ENCODE measurements around the gene UNC50. TPM values are rescaled to one million over a fixed set of nuclear protein-coding genes. Genes with fewer than 3 reads are reported as not detected.

Gene UNC50
- total and polyA plus RNA-seq, 2 experiments from 2014 or later: 38.7 to 49.4 TPM

- TF ChIP-seq ETS1 (IDR thresholded peaks at IDR 0.05) (no peak), EZH2phosphoT487 (IDR thresholded peaks at IDR 0.05; ENCODE audit: unreplicated experiment) (no peak), NANOG (IDR thresholded peaks at IDR 0.05; ENCODE audit: borderline replicate concordance) (no peak), STAT1 (IDR thresholded peaks at IDR 0.05; ENCODE audit: unreplicated experiment) (no peak), ZNF331 (CRISPR knock-in tag; IDR thresholded peaks at IDR 0.05; ENCODE audit: low read depth) (no peak), CREB1 (CRISPR knock-in tag; IDR thresholded peaks at IDR 0.05; ENCODE audit: low read depth) (no peak), CTCF (conservative IDR thresholded peaks at IDR 0.05; ENCODE audit: low read depth in 2 of 2) (no peak), ZNF114 (CRISPR knock-in tag; IDR thresholded peaks at IDR 0.05) (no peak), POLR2AphosphoS5 (IDR thresholded peaks at IDR 0.05; ENCODE audit: low read depth) (no peak)
Observed at GRCh38 chr2:98572211-98572610, 36.2 kb upstream of the UNC50 start (continued).

GRCh38 chr2:98572676-98573075, 35.7 kb upstream of the UNC50 start:
- Histone ChIP-seq H3K27me3 (ENCODE audit: insufficient read depth) (no peaks in the 10 kb centered on the region), H4K20me1 (replicated peaks; ENCODE audit: insufficient read depth) (peaks cover 11% of the 10 kb centered on the region; the same call in 1 of the 2 replicates), H3K9me2 (ENCODE audit: insufficient read depth) (no peaks in the 10 kb centered on the region), H3K4me1 (ENCODE audit: insufficient read depth) (no peaks in the 10 kb centered on the region), H3K36me3 (ENCODE audit: insufficient read depth) (no peaks in the 10 kb centered on the region; the same call in 1 of the 2 replicates), H3F3A (replicated peaks; ENCODE audit: low read depth) (no peaks in the 10 kb centered on the region), H3K27ac (ENCODE audit: low read depth) (no peak overlapping the region), H3K4me2 (no peak overlapping the region), H3K79me2 (replicated peaks; ENCODE audit: insufficient read depth) (no peaks in the 10 kb centered on the region), H3K4me3 (no peak overlapping the region), H2AFZ (no peak overlapping the region)
- H3K27ac Mint-ChIP-seq: no peak overlapping the region
- H3K4me1 Mint-ChIP-seq: no peaks in the 10 kb centered on the region
- H3K9me3 Mint-ChIP-seq: no peaks in the 10 kb centered on the region
- TF ChIP-seq ZNF331 (CRISPR knock-in tag; IDR thresholded peaks at IDR 0.05; ENCODE audit: low read depth) (no peak), ETS1 (IDR thresholded peaks at IDR 0.05) (no peak), JUNB (IDR thresholded peaks at IDR 0.05; ENCODE audit: unreplicated experiment) (no peak), REST (IDR thresholded peaks at IDR 0.05; ENCODE audit: unreplicated experiment) (no peak), CTCF (conservative IDR thresholded peaks at IDR 0.05; ENCODE audit: low read depth in 2 of 2) (no peak), EZH2 (IDR thresholded peaks at IDR 0.05; ENCODE audit: low read depth, unreplicated experiment) (no peak)
- ATAC-seq (no peak), DNase-seq (ENCODE audit: low spot score) (no peak)
- H3K4me3 Mint-ChIP-seq: no peak overlapping the region
- peaks cover 32% of the 10 kb centered on the region for H3K36me3 Mint-ChIP-seq (ENCODE audit: low read depth)
- peaks cover 7% of the 10 kb centered on the region for H3K27me3 Mint-ChIP-seq (ENCODE audit: insufficient read depth, low read depth, poor library complexity)

Data from GM23338 (cell line).